Measurements from ENCODE around the gene SLC22A31.
"Not testable (repeated sequence)": the region's sequence is repeated elsewhere in the genome, so short reads cannot be mapped to it uniquely, and the experiment has no call there.

The SLC22A31 gene

GRCh38 chr16:89178453-89179147 lies 21.7 kb downstream of the SLC22A31 start:
- no peak for DNase-seq (ENCODE audit: low read depth)

- DNase-seq (ENCODE audit: low read depth): no peak
Measured at GRCh38 chr16:89177501-89177900, 22.8 kb downstream of the SLC22A31 start.

GRCh38 chr16:89176717-89177116 lies 23.6 kb downstream of the SLC22A31 start:
- no peak for DNase-seq (ENCODE audit: low read depth)

GRCh38 chr16:89176147-89176690 lies 24.1 kb downstream of the SLC22A31 start:
- no peak for DNase-seq (ENCODE audit: low read depth)

- DNase-seq (ENCODE audit: low read depth): no peak
Measured at GRCh38 chr16:89175280-89176146, 24.8 kb downstream of the SLC22A31 start.

GRCh38 chr16:89174877-89175276 lies 25.5 kb downstream of the SLC22A31 start:
- DNase-seq (ENCODE audit: low read depth): no peak

GRCh38 chr16:89174055-89174827 lies 26.1 kb downstream of the SLC22A31 start:
- no peak for DNase-seq (ENCODE audit: low read depth)

GRCh38 chr16:89173174-89173921 lies 27.0 kb downstream of the SLC22A31 start:
- no peak for DNase-seq (ENCODE audit: low read depth)

GRCh38 chr16:89172528-89173173 lies 27.7 kb downstream of the SLC22A31 start:
- DNase-seq (ENCODE audit: low read depth): no peak

GRCh38 chr16:89172171-89172527 lies 28.2 kb downstream of the SLC22A31 start:
- DNase-seq (ENCODE audit: low read depth): no peak

GRCh38 chr16:89171216-89172170 lies 28.8 kb downstream of the SLC22A31 start, which contains the start of gene CDH15:
Gene CDH15, plus strand, starts transcription at chr16:89171748. Its CDS starts 84 bp downstream, at chr16:89171832.
- DNase-seq (ENCODE audit: low read depth): peak; percentile 55

GRCh38 chr16:89170346-89171215 lies 29.8 kb downstream of the SLC22A31 start:
- no peak for DNase-seq (ENCODE audit: low read depth)

- DNase-seq (ENCODE audit: low read depth): no peak
Measured at GRCh38 chr16:89169778-89170177, 30.6 kb downstream of the SLC22A31 start.

GRCh38 chr16:89168381-89169189 lies 31.8 kb downstream of the SLC22A31 start:
- DNase-seq (ENCODE audit: low read depth): no peak

- peak; percentile 37 for DNase-seq (ENCODE audit: low read depth)
Measured at GRCh38 chr16:89167425-89167941, 32.9 kb downstream of the SLC22A31 start.

- DNase-seq (ENCODE audit: low read depth): no peak
Measured at GRCh38 chr16:89166696-89167424, 33.5 kb downstream of the SLC22A31 start.

GRCh38 chr16:89165681-89165979 lies 34.7 kb downstream of the SLC22A31 start:
- not testable (repeated sequence) for DNase-seq (ENCODE audit: low read depth)

All from GM04504 (cell line).